Hematopoietic multipotent progenitor cell treated with erythropoietin and hydrocortisone succinate and interleukin-3 and kit ligand, for 17 days (in vitro differentiated cells): ENCODE measurements around the gene TRNAU1AP.
"Not testable (repeated sequence)": the region's sequence is repeated elsewhere in the genome, so short reads cannot be mapped to it uniquely, and the experiment has no call there.

Experiments
- DNase-seq: peaks from one replicate; pipeline ENCODE4 v3.0.0-alpha.2; 2015; ENCODE audit warnings: low spot score

TRNAU1AP gene

GRCh38 chr1:28577052-28577678 is 24.3 kb downstream of the TRNAU1AP start:
- no peak for DNase-seq

- DNase-seq, result peak; percentile 12
These were observed 25.1 kb downstream of the TRNAU1AP start for GRCh38 chr1:28577738-28578536.

GRCh38 chr1:28578696-28579218 is 25.9 kb downstream of the TRNAU1AP start:
- DNase-seq, result peak; percentile 10

- peak; percentile 12 for DNase-seq
These were observed 26.5 kb downstream of the TRNAU1AP start for GRCh38 chr1:28579401-28579800.

GRCh38 chr1:28580722-28581530 is 28.0 kb downstream of the TRNAU1AP start:
- DNase-seq, result peak; percentile 75

GRCh38 chr1:28581531-28582247 is 28.8 kb downstream of the TRNAU1AP start:
- DNase-seq, result peak; percentile 92

- DNase-seq, result no peak
These were observed 29.3 kb downstream of the TRNAU1AP start for GRCh38 chr1:28582248-28582615.

GRCh38 chr1:28586585-28587391 is 33.9 kb downstream of the TRNAU1AP start:
- not testable (repeated sequence) for DNase-seq

- no peak for DNase-seq
These were observed 38.9 kb downstream of the TRNAU1AP start, which contains the start of gene RAB42 for GRCh38 chr1:28591708-28592320. Gene RAB42 (plus strand): TSS chr1:28592265. CDS start chr1:28592512, 247 bp downstream.

GRCh38 chr1:28592321-28593071 is 39.6 kb downstream of the TRNAU1AP start:
- DNase-seq, result no peak

GRCh38 chr1:28593988-28594356 is 41.1 kb downstream of the TRNAU1AP start:
- DNase-seq, result not testable (repeated sequence)

GRCh38 chr1:28594686-28595411 is 42.0 kb downstream of the TRNAU1AP start:
- not testable (repeated sequence) for DNase-seq

GRCh38 chr1:28595412-28596191 is 42.7 kb downstream of the TRNAU1AP start:
- DNase-seq, result no peak

- not testable (repeated sequence) for DNase-seq
These were observed 43.4 kb downstream of the TRNAU1AP start for GRCh38 chr1:28596276-28596675.

GRCh38 chr1:28601696-28602095 is 48.8 kb downstream of the TRNAU1AP start:
- DNase-seq, result no peak

GRCh38 chr1:28602536-28603439 is 49.9 kb downstream of the TRNAU1AP start:
- DNase-seq, result peak; percentile 75

GRCh38 chr1:28604411-28604810 is 51.5 kb downstream of the TRNAU1AP start:
- DNase-seq, result no peak
